T follicular helper cell (primary cell): ENCODE measurements around the gene C14orf119.
"Not testable (repeated sequence)": the region's sequence is repeated elsewhere in the genome, so short reads cannot be mapped to it uniquely, and the experiment has no call there.

Experiments used
- DNase-seq: peaks from one replicate; pipeline ENCODE4 v3.0.0-alpha.2; 2020; ENCODE audit warnings: low read depth

The C14orf119 gene

GRCh38 chr14:23089498-23090253, 5.6 kb upstream of the C14orf119 start:
- DNase-seq, result no peak

- no peak for DNase-seq
These were observed 5.1 kb upstream of the C14orf119 start for GRCh38 chr14:23090254-23090636.

- no peak for DNase-seq
These were observed 3.7 kb upstream of the C14orf119 start for GRCh38 chr14:23091294-23092225.

GRCh38 chr14:23093104-23093503, 2.2 kb upstream of the C14orf119 start:
- DNase-seq, result no peak

GRCh38 chr14:23093526-23093925, 1.8 kb upstream of the C14orf119 start:
- no peak for DNase-seq

- no peak for DNase-seq
These were observed 1.2 kb upstream of the C14orf119 start for GRCh38 chr14:23093991-23094665.

- DNase-seq, result no peak
These were observed 574 bp upstream of the C14orf119 start, which contains the start of gene ACIN1 for GRCh38 chr14:23094666-23095195. TSS of gene ACIN1 (minus strand) at chr14:23095136. CDS start at chr14:23095112, 24 bp downstream.

GRCh38 chr14:23097786-23098185, 2.5 kb downstream of the C14orf119 start:
- no peak for DNase-seq

GRCh38 chr14:23099212-23099861, 4.0 kb downstream of the C14orf119 start:
- no peak for DNase-seq

- DNase-seq, result no peak
These were observed 6.1 kb downstream of the C14orf119 start for GRCh38 chr14:23101213-23101970.

- no peak for DNase-seq
These were observed 6.8 kb downstream of the C14orf119 start for GRCh38 chr14:23101986-23102625.

- DNase-seq, result no peak
These were observed 7.5 kb downstream of the C14orf119 start for GRCh38 chr14:23102801-23103200.

GRCh38 chr14:23103581-23103980, 8.3 kb downstream of the C14orf119 start:
- no peak for DNase-seq

- no peak for DNase-seq
These were observed 8.8 kb downstream of the C14orf119 start for GRCh38 chr14:23104070-23104590.

GRCh38 chr14:23104591-23105347, 9.5 kb downstream of the C14orf119 start, which contains the start of gene CIROP:
TSS of gene CIROP (minus strand) at chr14:23104989. CDS start at chr14:23104920, 69 bp downstream.
- DNase-seq, result no peak

- DNase-seq, result no peak
These were observed 10.1 kb downstream of the C14orf119 start for GRCh38 chr14:23105348-23105824.

- no peak for DNase-seq
These were observed 11.4 kb downstream of the C14orf119 start for GRCh38 chr14:23106747-23107045.

GRCh38 chr14:23107620-23108019, 12.3 kb downstream of the C14orf119 start:
- DNase-seq, result not testable (repeated sequence)

GRCh38 chr14:23108169-23108568, 12.9 kb downstream of the C14orf119 start:
- not testable (repeated sequence) for DNase-seq
